Measurements from ENCODE around the gene MAGEH1.
A peak's percentile ranks its signal among the peaks of the same experiment; 100 is the strongest.
"Not testable (repeated sequence)": the region's sequence is repeated elsewhere in the genome, so short reads cannot be mapped to it uniquely, and the experiment has no call there.

The MAGEH1 gene

DNA sequence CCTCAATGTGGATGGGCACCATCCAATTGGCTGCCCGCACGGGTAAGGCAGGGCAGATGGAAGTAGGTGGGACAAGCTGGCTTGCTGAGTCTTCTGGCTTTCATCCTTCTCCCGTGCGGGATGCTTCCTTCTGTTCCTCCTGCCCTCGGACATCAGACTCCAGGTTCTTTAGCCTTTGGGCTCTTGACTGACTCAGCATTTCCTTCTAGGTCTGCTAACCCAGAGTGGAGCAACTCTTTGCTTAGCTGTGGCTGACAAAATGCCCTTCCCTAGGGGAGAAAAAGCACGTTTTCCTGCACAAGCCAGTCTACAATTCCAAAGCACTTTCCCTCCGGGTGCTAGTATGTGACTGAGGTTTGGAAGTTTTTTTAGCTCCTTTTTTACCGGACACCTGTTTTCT, 28.0 kb downstream of the MAGEH1 start:
- DNase-seq (ENCODE audit: low read depth); H3K4me3 ChIP-seq (ENCODE audit: low read depth, low read length): not testable (repeated sequence)

DNA sequence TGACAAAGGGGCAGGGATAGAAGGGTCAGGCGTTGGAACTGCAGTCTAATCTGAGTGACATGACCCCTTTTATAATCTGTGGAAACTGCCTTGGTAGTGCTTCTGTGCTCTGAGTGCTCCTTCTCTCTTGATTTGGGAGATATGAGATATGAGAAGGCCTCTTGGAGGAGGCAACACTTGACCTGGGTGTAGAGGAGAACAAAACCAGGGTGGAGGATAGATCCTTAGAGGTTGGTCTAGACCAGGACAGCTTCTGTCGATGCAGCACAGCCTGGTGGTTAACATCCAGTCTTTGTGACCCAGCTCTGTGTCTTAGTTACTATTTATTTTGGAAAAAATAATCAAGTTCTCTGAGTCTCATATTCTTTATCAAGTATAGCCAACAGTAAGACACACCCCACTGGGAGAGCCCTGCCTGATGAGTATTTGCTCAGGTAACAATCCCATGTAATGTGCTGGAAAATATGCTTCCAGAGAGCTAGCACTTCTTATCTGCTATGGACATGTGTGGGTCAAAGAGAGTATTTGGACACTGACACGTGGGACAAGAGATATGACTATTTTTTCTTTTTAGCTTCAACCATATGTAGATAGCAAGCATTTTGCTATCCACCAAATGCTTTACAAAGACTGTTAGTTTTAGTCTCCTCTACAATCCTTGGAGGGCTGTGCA, 28.6 kb downstream of the MAGEH1 start:
- no peak overlapping the region for H3K4me3 ChIP-seq (ENCODE audit: low read depth, low read length)
- TF ChIP-seq, protein P1, sequence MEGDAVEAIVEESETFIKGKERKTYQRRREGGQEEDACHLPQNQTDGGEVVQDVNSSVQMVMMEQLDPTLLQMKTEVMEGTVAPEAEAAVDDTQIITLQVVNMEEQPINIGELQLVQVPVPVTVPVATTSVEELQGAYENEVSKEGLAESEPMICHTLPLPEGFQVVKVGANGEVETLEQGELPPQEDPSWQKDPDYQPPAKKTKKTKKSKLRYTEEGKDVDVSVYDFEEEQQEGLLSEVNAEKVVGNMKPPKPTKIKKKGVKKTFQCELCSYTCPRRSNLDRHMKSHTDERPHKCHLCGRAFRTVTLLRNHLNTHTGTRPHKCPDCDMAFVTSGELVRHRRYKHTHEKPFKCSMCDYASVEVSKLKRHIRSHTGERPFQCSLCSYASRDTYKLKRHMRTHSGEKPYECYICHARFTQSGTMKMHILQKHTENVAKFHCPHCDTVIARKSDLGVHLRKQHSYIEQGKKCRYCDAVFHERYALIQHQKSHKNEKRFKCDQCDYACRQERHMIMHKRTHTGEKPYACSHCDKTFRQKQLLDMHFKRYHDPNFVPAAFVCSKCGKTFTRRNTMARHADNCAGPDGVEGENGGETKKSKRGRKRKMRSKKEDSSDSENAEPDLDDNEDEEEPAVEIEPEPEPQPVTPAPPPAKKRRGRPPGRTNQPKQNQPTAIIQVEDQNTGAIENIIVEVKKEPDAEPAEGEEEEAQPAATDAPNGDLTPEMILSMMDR (IDR thresholded peaks at IDR 0.05; ENCODE audit: control insufficient read depth, extremely low read depth, insufficient read depth): no peak
- no peak for DNase-seq (ENCODE audit: low read depth)

DNA sequence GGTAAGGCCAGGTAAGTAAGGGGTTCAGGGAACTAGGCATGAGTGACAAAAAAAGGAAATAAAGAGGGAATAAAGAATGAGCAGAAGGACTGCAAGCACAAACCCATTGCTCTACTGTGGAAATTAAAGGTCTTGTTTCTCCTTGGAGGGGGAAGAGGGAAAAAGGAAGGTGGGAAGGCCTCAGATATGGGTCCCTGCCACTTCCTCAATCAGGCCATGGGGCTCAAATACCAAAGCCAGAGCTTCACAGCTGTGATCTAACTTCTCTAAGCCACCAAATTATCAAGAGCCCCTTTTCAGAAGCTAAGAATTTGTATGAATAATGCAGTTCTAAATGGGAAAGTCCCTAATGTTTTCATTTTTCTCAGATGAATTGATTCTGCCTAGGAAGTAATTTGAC, 33.0 kb downstream of the MAGEH1 start:
- H3K4me3 ChIP-seq (ENCODE audit: low read depth, low read length): no peak overlapping the region
- TF ChIP-seq, protein P1 (IDR thresholded peaks at IDR 0.05; ENCODE audit: control insufficient read depth, extremely low read depth, insufficient read depth): no peak
- no peak for DNase-seq (ENCODE audit: low read depth)

DNA sequence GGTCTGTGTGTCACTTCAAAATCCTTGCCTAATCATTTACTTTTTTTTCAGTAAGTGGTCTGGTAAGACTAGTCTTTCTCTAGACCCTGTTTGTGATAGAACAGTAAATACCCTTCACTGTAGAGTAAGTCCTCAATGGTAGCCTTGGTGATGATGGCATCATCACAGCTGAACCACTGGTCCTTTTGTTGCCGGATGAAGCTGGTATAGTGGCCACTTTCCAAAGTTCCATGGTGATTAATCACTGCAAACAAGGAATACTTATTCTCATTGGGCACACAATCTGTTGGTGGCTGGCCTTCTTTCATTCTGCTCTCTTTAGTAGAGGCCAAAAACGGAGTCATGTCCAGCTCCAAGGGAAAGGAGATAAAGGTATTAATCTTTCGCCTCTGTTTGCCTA, 34.8 kb downstream of the MAGEH1 start:
- TF ChIP-seq, protein P1 (IDR thresholded peaks at IDR 0.05; ENCODE audit: control insufficient read depth, extremely low read depth, insufficient read depth): no peak

DNA sequence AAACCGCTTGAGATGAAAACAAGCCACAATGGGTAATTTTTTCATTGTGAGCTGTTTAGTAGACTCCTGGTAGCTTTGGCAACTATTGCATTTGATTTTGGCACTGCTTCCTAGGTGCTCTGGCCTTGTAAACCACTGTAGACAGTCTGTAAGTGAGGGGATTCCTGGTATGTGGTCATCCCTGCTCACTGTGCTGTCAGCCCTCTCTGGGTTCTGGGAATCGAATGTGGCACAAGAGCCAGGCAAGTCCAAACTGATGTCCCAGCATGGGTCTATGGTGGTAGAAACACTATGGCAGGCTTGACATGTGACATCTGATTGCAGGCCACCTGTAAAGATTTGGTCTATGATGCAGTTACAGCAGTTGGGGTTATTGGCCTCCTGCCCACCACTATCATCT, 35.2 kb downstream of the MAGEH1 start:
- no peak for DNase-seq (ENCODE audit: low read depth)
- TF ChIP-seq, protein P1 (IDR thresholded peaks at IDR 0.05; ENCODE audit: control insufficient read depth, extremely low read depth, insufficient read depth): no peak
- no peak overlapping the region for H3K4me3 ChIP-seq (ENCODE audit: low read depth, low read length)

More for the DNA sequence above, 34.8 kb downstream of the MAGEH1 start:
- no peak overlapping the region for H3K4me3 ChIP-seq (ENCODE audit: low read depth, low read length)
- no peak for DNase-seq (ENCODE audit: low read depth)

DNA sequence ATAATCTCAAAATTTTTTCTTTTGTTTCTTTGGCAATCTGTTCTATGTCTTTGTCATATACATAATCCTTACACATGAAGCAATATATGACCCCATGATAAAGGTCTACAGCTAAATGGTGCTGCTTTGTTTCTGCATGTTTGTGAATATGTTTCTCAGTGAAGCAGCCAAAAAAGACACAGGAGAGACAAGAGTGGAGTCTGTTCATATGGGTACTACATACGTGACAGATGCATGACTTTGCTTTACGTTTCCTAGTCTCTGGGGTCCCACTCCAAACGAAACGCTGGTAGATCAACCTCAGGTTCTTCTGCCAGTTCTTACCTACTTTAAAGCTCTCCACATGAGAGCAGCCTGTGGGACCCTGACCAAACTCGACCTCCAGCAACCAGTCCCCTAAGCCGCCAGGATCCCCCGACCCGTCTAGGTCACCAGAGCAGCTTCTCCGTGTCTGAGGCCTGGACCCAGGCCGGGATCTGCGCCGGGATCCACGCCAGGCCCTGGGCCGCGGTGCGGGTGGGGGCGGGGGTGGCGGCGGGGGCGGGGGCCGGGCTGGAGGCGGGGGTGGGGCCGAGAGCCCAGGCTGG, 36.2 kb downstream of the MAGEH1 start:
- peak overlapping the region; percentile 69 for H3K4me3 ChIP-seq (ENCODE audit: low read depth, low read length)
- DNase-seq (ENCODE audit: low read depth): no peak
- TF ChIP-seq, protein P1 (IDR thresholded peaks at IDR 0.05; ENCODE audit: control insufficient read depth, extremely low read depth, insufficient read depth): no peak

DNA sequence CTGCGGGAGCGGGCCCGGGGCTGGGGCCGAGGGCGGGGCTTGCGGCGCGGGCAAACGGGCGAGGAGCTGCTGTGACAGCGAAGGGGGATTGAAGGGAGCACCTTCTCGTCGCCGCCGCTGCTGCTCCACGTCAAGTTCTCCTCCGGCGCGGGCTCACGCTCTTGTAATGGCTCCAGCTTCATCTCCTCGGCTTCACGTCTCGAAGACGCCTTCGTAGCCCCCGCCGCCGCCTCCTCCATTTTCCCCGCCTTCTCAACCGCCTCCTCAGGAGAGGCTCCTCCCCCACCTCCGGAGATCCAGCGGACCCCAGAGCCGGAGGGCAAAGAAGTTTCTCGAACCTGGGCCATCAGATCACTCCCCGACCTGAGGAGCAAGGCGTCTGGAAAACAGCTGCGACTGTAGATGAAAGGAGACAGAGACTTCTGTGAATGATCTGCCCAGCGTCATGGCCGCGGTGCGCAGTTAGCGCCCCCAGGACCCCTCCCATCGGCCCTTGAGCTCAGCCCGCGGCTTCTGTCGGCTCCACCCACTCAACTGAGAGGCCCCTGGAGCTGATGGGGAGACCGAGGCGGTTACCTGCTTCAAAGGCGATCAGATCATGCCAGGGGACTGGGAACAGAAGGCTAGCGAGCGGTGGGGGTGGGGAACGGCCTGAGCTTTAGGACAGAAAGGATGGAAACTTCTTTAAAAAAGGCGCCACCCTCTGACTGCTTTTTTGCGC, 36.8 kb downstream of the MAGEH1 start:
- DNase-seq (ENCODE audit: low read depth): no peak
- peak overlapping the region; percentile 69 for H3K4me3 ChIP-seq (ENCODE audit: low read depth, low read length)
- TF ChIP-seq, protein P1 (IDR thresholded peaks at IDR 0.05; ENCODE audit: control insufficient read depth, extremely low read depth, insufficient read depth): no peak
